Measurements from ENCODE around the gene GULP1. TPM values are rescaled to one million over a fixed set of nuclear protein-coding genes. Genes with fewer than 3 reads are reported as not detected.

Gene GULP1
- total RNA-seq, 1 experiment from 2014 or later: 75.1 TPM

DNA sequence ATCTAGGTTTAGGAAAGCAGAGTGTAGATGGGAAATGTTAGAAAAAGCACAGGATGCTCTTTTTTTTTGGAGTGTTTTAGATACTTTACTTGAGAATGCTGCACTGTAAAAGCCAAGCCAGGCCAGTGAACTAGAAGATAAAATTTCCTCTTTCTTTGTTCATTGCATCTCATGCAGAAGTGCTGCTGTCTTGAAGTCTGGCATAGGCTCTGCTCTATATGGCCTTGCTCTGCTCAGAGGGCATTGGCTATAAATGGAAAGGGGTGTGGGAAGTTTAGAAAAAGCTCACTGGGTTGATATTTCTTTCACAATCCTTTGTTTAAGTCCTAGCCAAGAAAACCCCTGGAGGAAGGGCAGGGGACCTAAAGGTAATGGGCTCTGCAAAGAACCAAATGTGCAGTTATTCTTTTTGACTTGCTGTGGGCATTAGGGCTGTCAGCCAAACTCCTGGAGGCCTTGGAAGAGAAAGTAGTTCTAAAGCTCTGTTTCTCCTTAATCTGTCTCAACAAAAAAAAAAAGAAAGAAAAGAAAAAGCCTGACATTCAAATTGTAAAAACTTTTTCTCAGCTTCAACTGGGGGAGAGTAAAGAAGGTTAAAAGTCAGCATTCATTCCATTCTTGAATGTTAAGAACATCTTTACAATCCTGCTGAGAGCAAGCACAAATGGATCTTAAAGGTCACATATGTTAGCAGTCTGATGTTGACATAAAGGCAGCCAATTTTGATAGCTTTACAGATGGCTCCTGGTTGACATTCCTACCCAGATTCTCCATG lies 338.3 kb downstream of the GULP1 start:
- ChIA-PET CTCF (no interaction called here), POLR2A (no interaction called here)
- H3K9me3 Mint-ChIP-seq: no peaks in the 10 kb centered on the region
- H3K27me3 Mint-ChIP-seq (ENCODE audit: low read depth): no peaks in the 10 kb centered on the region
- no peaks in the 10 kb centered on the region for H3K36me3 Mint-ChIP-seq
- DNase-seq (ENCODE audit: low spot score) (no peak), ATAC-seq (no peak)
- H3K27ac Mint-ChIP-seq: no peak overlapping the region
- no peaks in the 10 kb centered on the region for H3K4me1 Mint-ChIP-seq
- H3K4me3 Mint-ChIP-seq: no peak overlapping the region
- TF ChIP-seq PRDM15 (CRISPR knock-in tag; IDR thresholded peaks at IDR 0.05): no peak
- no peak for TF ChIP-seq ZBTB21 (CRISPR knock-in tag; IDR thresholded peaks at IDR 0.05; ENCODE audit: borderline replicate concordance)
- TF ChIP-seq FOXP1 (CRISPR knock-in tag; IDR thresholded peaks at IDR 0.05; ENCODE audit: borderline replicate concordance): no peak
- TF ChIP-seq IRF2 (CRISPR knock-in tag; IDR thresholded peaks at IDR 0.05; ENCODE audit: borderline replicate concordance, low read depth): no peak
- TF ChIP-seq NFYB (CRISPR knock-in tag; conservative IDR thresholded peaks at IDR 0.05; ENCODE audit: low read depth): no peak
- no peak for TF ChIP-seq GABPB1 (CRISPR knock-in tag; IDR thresholded peaks at IDR 0.05)
- no peak for TF ChIP-seq RELA (CRISPR knock-in tag; IDR thresholded peaks at IDR 0.05; ENCODE audit: borderline replicate concordance)
- no peak for TF ChIP-seq GTF2I (CRISPR knock-in tag; conservative IDR thresholded peaks at IDR 0.05)
- no peak for TF ChIP-seq KAT7 (CRISPR knock-in tag; IDR thresholded peaks at IDR 0.05; ENCODE audit: borderline replicate concordance)
- TF ChIP-seq ZNF671 (CRISPR knock-in tag; IDR thresholded peaks at IDR 0.05): no peak

- CTCF ChIA-PET: interaction anchor here (0.5 kb wide), 1 partner anchor 502 kb away, joined by 4 read pairs; no protein-coding TSS in a partner anchor
- POLR2A ChIA-PET: no interaction called here
- H3K27ac Mint-ChIP-seq: no peak overlapping the region
- H3K4me3 Mint-ChIP-seq: no peak overlapping the region
- no peaks in the 10 kb centered on the region for H3K4me1 Mint-ChIP-seq
- no peak for TF ChIP-seq HMGXB4 (CRISPR knock-in tag; IDR thresholded peaks at IDR 0.05)
- ATAC-seq: no peak
- H3K9me3 Mint-ChIP-seq: no peaks in the 10 kb centered on the region
- H3K27me3 Mint-ChIP-seq (ENCODE audit: low read depth): no peaks in the 10 kb centered on the region
- no peaks in the 10 kb centered on the region for H3K36me3 Mint-ChIP-seq
- no peak for DNase-seq (ENCODE audit: low spot score)
Measured at GRCh38 chr2:188631037-188631809, 339.5 kb downstream of the GULP1 start.

- ChIA-PET POLR2A (no interaction called here), CTCF (no interaction called here)
- H3K4me1 Mint-ChIP-seq: no peaks in the 10 kb centered on the region
- H3K27ac Mint-ChIP-seq: no peak overlapping the region
- no peaks in the 10 kb centered on the region for H3K27me3 Mint-ChIP-seq (ENCODE audit: low read depth)
- DNase-seq (ENCODE audit: low spot score): no peak
- ATAC-seq: no peak
- H3K36me3 Mint-ChIP-seq: no peaks in the 10 kb centered on the region
- TF ChIP-seq, protein P1, sequence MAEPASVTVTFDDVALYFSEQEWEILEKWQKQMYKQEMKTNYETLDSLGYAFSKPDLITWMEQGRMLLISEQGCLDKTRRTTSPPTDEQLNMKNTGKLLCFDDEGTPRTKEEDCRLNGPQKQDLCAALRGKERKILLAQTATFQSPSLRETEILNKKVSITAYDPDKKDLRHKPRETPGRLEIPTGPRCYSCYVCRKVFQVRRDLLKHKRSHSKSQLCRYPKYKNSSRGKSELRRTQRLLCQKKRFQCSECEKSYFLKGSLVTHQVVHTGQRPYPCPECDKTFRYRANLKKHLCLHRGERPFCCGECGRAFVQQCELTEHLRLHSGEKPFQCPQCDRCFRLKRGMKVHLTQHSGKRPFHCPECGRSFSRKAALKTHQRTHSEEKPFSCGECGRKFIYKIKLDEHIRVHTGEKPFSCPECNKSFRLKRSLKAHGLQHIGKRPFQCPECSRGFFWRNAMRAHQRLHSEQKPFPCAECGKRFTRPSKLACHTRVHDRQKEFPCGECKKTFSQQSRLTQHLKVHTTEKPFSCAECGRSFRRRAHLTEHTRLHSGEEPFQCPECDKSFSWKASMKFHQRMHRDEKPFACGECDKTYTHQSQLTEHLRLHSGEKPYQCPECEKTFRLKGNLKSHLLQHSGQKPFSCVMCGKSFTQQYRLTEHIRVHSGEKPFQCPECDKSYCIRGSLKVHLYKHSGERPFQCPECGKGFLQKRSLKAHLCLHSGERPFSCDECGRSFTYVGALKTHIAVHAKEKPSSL (CRISPR knock-in tag; conservative IDR thresholded peaks at IDR 0.05): no peak
- TF ChIP-seq HMGXB4 (CRISPR knock-in tag; IDR thresholded peaks at IDR 0.05) (no peak), NR1H2 (CRISPR knock-in tag; IDR thresholded peaks at IDR 0.05) (no peak), ZNF423 (CRISPR knock-in tag; IDR thresholded peaks at IDR 0.05) (no peak), MYBL2 (CRISPR knock-in tag; IDR thresholded peaks at IDR 0.05) (no peak)
- H3K4me3 Mint-ChIP-seq: no peak overlapping the region
- H3K9me3 Mint-ChIP-seq: no peaks in the 10 kb centered on the region
Measured at GRCh38 chr2:188634656-188635055, 343.0 kb downstream of the GULP1 start.

Measured in WTC11 (cell line).